ENCODE data around the gene COMT. TPM values are rescaled to one million over a fixed set of nuclear protein-coding genes. Genes with fewer than 3 reads are reported as not detected.

Gene COMT
- total and polyA plus RNA-seq, 2 of the 4 experiments (the other 2 are of a cell fraction), result 202 to 347 TPM

DNA sequence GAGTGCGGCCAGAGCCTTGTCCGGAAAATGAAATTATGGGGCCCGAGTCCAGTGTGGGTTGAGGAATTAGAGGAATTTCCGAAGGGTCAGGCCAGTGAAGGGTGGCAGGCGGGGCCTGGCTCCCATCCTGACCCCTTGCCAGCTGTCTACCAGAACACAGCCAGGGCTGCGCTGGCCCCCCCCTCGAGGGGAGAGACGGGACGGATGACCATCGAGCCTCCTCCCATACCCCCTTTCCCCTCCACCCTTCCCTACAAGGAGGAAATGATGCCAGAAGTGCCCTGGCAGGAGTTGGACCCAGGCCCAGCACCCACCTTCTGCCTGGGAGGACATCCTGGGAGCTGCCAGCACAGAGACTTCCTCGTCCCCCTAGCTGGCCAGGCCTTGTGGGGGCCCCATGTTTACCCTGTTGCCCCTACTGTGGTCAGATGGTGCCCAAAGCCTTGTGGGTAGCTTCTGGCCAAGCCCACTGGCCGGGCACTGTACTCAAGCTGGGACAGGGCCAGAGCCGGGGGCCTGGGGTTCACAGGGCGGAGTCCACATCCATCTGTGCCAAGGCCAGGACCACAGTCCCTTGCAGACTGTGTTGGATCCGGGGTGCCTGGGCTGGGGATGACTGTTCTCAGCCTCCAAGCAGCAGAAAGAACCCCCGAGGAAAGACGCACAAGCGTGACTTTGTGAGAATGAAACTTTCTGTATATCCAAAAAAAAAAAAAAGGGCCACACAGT lies 54.2 kb downstream of the COMT start:
- TF ChIP-seq RAD21 (IDR thresholded peaks at IDR 0.05; ENCODE audit: low read length) (no peak), POLR2A (IDR thresholded peaks at IDR 0.05; ENCODE audit: low read depth, low read length) (no peak), CEBPB (IDR thresholded peaks at IDR 0.05; ENCODE audit: low read depth, low read length) (no peak), RCOR1 (IDR thresholded peaks at IDR 0.05; ENCODE audit: insufficient replicate concordance, low read length) (no peak), NFE2L2 (IDR thresholded peaks at IDR 0.05; ENCODE audit: low read depth, low read length) (no peak), MXI1 (IDR thresholded peaks at IDR 0.05; ENCODE audit: borderline replicate concordance, low read depth, low read length) (no peak), USF2 (IDR thresholded peaks at IDR 0.05; ENCODE audit: low read depth, low read length) (no peak), FOS (IDR thresholded peaks at IDR 0.05; ENCODE audit: low read depth, low read length) (no peak), CHD1 (IDR thresholded peaks at IDR 0.05; ENCODE audit: low read depth, low read length) (no peak), SMC3 (IDR thresholded peaks at IDR 0.05; ENCODE audit: low read depth, low read length) (no peak), RFX5 (IDR thresholded peaks at IDR 0.05; ENCODE audit: low read depth, low read length) (no peak), MAZ (IDR thresholded peaks at IDR 0.05; ENCODE audit: borderline replicate concordance, low read depth, low read length) (no peak), CTCF (conservative IDR thresholded peaks at IDR 0.05; ENCODE audit: low read depth, low read length) (no peak)
- Histone ChIP-seq H3K27ac (ENCODE audit: insufficient read depth, low read length) (peak overlapping the region; percentile 11; the same call in 1 of the 2 replicates), H3K9ac (ENCODE audit: low read depth, low read length) (no peak overlapping the region), H2BK15ac (ENCODE audit: low read depth, low read length) (no peak overlapping the region), H2AK9ac (replicated peaks; ENCODE audit: low read depth, low read length, poor library complexity) (peak overlapping the region; percentile 33), H3K4me2 (ENCODE audit: low read depth, low read length) (no peak overlapping the region), H2BK120ac (ENCODE audit: low read depth, low read length) (peak overlapping the region; percentile 77), H3K9me3 (ENCODE audit: control insufficient read depth, insufficient read depth, low read length) (no peaks in the 10 kb centered on the region), H3K27me3 (ENCODE audit: control insufficient read depth, insufficient read depth, low read length) (peaks cover 2% of the 10 kb centered on the region; the same call in 1 of the 2 replicates), H4K5ac (ENCODE audit: low read depth, low read length) (peak overlapping the region; percentile 3; the same call in 1 of the 2 replicates), H3K56ac (ENCODE audit: extremely low read depth, insufficient read depth, low read length) (no peak overlapping the region), H4K20me1 (ENCODE audit: insufficient read depth, low read length) (no peaks in the 10 kb centered on the region), H3K4me3 (ENCODE audit: insufficient read depth, low read depth, low read length) (no peak overlapping the region), H2AK5ac (ENCODE audit: low read depth, low read length) (peak overlapping the region; percentile 64), H3K23ac (ENCODE audit: low read depth, low read length) (peak overlapping the region; percentile 75; the same call in 1 of the 2 replicates), H4K8ac (ENCODE audit: low read depth in 2 of 2, low read length in 2 of 2) (peak overlapping the region in 1 of 2 experiments; percentile 75; a peak in 1 of 4 replicates), H2BK20ac (ENCODE audit: low read depth, low read length) (peak overlapping the region; percentile 72), H3K4ac (ENCODE audit: low read depth, low read length) (peak overlapping the region; percentile 83), H3K14ac (replicated peaks; ENCODE audit: low read depth, low read length) (no peak overlapping the region), H3K79me1 (ENCODE audit: low read depth in 1 of 2, low read length in 2 of 2) (no peaks in the 10 kb centered on the region), H3K18ac (ENCODE audit: low read depth, low read length) (no peak overlapping the region; the same call in 1 of the 2 replicates), H2AFZ (replicated peaks; ENCODE audit: low read length, poor library complexity) (peak overlapping the region; percentile 61), H3K36me3 (ENCODE audit: control insufficient read depth, insufficient read depth, low read length) (no peaks in the 10 kb centered on the region), H3K9me1 (ENCODE audit: insufficient read depth, low read length) (0 out of 2 replicates have a peak, but pooled peaks cover 7% of the 10 kb centered on the region), H3K4me1 (ENCODE audit: control insufficient read depth, insufficient read depth, low read length) (peaks cover 18% of the 10 kb centered on the region), H2BK5ac (ENCODE audit: low read depth, low read length, poor library complexity, severe bottlenecking) (peak overlapping the region; percentile 2), H4K91ac (ENCODE audit: insufficient read depth, low read depth, low read length) (peak overlapping the region; percentile 54)
- intact Hi-C loops (cut with micrococcal nuclease), result no loop called here
- ATAC-seq (ENCODE audit: low read depth) (peak; percentile 75), DNase-seq (no peak)
- CTCF ChIA-PET, result no interaction called here
- no TSS peak for BruUV-seq (replicated peaks)
- POLR2A ChIA-PET (ENCODE audit: unreplicated experiment), result no interaction called here
- in situ Hi-C loops (cut with MboI; ENCODE audit: low sequenced_read_pairs), result no loop called here
- WGBS, 2 experiments (ENCODE audit: extremely low coverage in 2 of 2, insufficient read length in 1 of 2), result 35% methylated on average over 5 of the region's 18 CpGs; no CpG with 5 or more reads in 1 of the 2 experiments
- dilution Hi-C loops (cut with HindIII; ENCODE audit: low sequenced_read_pairs, unreplicated experiment), result no loop called here
